RWPE1 (cell line): ENCODE data around the gene PAK2.

ENCODE experiments used
- CTCF ChIA-PET: fragments of 350-600 bp; sonication (Branson Sonifier 250); formaldehyde crosslinking; extraction: SDS; loops from one replicate; lab custom pipeline; 2021; lab: Yijun Ruan, JAX
- POLR2A ChIA-PET: fragments of 400-600 bp; formaldehyde crosslinking; extraction: SDS; loops from one replicate; lab custom pipeline; 2020; ENCODE audit warnings: antibody characterized with exemption; ENCODE audit not compliant: low non-redundant PET; lab: Yijun Ruan, JAX
- DNase-seq: peaks from one replicate; pipeline ENCODE4 v3.0.0; 2012; ENCODE audit warnings: low spot score
- H3K27ac ChIP-seq: fragments of 450-650 bp; 2 replicates; pipeline ENCODE4 v1.5.1; 2017
- CTCF ChIP-seq: fragments of 450-650 bp; conservative IDR thresholded peaks from 2 replicates; pipeline ENCODE4 v1.5.1; 2017; ENCODE audit warnings: low read depth, mild to moderate bottlenecking

The PAK2 gene

GRCh38 chr3:196757876-196758739 is 18.5 kb downstream of the PAK2 start:
- CTCF ChIA-PET = no interaction called here
- TF ChIP-seq CTCF = no peak
- H3K27ac ChIP-seq = no peak overlapping the region
- DNase-seq = no peak
- POLR2A ChIA-PET = no interaction called here

DNA sequence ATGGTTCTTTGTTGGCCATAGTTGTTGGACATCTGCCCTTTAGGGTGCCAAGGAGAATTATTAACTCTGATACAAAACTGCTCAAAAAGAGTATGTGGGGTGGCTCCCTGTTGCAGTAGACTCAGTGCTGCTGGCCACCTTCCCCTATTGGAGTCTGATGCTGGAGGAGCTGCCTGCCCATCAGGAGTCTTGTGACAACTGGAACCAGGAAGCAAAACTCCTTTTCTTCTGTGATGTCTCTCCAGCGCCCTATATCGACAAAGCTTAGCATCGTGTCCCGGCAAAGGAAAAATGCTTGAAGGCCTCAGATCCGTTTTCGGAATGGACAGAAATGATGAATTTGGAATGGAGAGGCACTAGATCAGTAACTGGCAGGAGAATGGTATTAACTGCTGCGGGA is 23.5 kb downstream of the PAK2 start:
- no peak overlapping the region for H3K27ac ChIP-seq
- no peak for TF ChIP-seq CTCF
- ChIA-PET CTCF (interaction anchor here (0.6 to 0.7 kb wide), 2 partner anchors 71 to 292 kb away, joined by 3 to 5 read pairs; no protein-coding TSS in a partner anchor), POLR2A (no interaction called here)
- no peak for DNase-seq

DNA sequence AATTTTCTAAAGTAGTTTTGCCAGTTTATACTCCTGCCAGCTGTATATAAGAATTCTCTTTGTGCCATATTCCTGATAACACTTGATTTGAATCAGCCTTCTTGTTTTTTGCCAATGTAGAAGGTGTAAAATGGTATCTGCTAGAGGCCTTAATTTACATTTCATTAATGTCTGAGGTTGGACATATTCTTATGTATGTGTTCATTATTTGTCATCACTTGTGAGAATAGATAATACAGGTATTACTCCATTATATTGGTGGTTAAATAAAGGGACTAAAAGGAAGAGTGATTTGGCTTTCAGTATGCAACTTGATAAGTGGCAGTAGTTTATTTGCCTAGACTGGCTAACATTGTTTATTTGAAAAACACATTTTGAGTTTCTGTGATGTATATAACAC is 25.8 kb downstream of the PAK2 start:
- H3K27ac ChIP-seq = no peak overlapping the region
- DNase-seq = no peak
- POLR2A ChIA-PET = no interaction called here
- CTCF ChIA-PET = interaction anchor here (0.7 kb wide), 1 partner anchor 169 kb away, joined by 3 read pairs; no protein-coding TSS in a partner anchor
- TF ChIP-seq CTCF = no peak

DNA sequence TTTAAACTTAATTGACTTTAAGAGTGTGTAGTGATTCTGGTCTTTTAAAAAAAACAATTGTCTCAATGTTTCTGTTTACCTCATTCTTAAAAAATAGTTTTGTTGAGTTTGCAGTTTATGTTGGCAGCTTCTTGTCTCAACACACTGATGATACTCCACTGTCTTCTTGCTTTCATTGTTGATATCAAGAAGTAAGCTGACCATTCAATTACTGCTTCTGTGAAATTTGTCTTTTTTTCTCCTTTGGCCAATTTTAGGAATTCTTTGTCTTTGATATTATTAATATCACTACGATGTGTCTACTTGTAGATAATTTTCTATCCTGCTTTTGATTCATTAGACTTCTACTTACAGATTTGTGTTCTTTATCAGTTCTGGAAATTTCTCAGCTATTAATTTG is 31.4 kb downstream of the PAK2 start:
- H3K27ac ChIP-seq = no peak overlapping the region
- ChIA-PET CTCF (no interaction called here), POLR2A (no interaction called here)
- TF ChIP-seq CTCF = no peak
- DNase-seq = no peak

GRCh38 chr3:196772102-196772501 is 32.4 kb downstream of the PAK2 start:
- H3K27ac ChIP-seq = no peak overlapping the region
- DNase-seq = no peak
- CTCF ChIA-PET = no interaction called here
- no peak for TF ChIP-seq CTCF
- POLR2A ChIA-PET = no interaction called here

DNA sequence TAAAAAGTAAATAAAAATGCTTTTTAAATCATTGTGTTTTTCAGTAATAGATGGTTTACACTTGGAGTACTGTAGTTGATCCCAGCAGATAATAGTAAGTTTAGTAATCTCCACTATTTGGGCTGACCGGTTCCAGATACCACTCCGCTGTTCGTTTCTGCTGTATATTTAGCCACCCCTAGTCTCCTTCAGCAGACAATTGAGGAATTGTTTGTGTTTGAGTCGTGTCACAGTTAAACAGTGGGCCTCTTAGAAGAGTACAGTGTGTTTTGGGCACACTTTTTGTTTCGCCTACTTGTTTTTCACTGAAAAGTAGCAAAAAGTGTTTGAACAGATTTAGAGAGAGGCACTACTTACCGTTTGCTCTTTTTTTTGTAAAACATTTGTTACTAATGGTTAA is 33.2 kb downstream of the PAK2 start:
- ChIA-PET CTCF (no interaction called here), POLR2A (no interaction called here)
- H3K27ac ChIP-seq = no peak overlapping the region
- DNase-seq = no peak
- no peak for TF ChIP-seq CTCF
